ENCODE results near the gene BSG. TPM values are rescaled to one million over a fixed set of nuclear protein-coding genes. Genes with fewer than 3 reads are reported as not detected.
A peak's percentile ranks its signal among the peaks of the same experiment; 100 is the strongest.

BSG gene
- total and polyA plus RNA-seq, 9 of the 15 experiments (the other 6 are each of a cell fraction or from before 2014, with no cell fraction given): 4.6 to 495 (median 187) TPM

- no peaks in the 10 kb centered on the region for H3K36me3 ChIP-seq (ENCODE audit: control insufficient read depth, insufficient read depth, low read length)
- no peaks in the 10 kb centered on the region for H3K9me1 ChIP-seq (ENCODE audit: control insufficient read depth, insufficient read depth, low read length)
- no peaks in the 10 kb centered on the region for H3K79me2 ChIP-seq (ENCODE audit: control insufficient read depth, insufficient read depth, low read length)
- DNase-seq (ENCODE audit: extremely low read depth in 1 of 4, low spot score in 3 of 4) (no peak), FAIRE-seq (no peak), ATAC-seq (peak; percentile 52)
- POLR2A ChIA-PET: interaction anchor here (0.6 kb wide), 2 partner anchors 16 to 74 kb away, joined by 4 read pairs; no protein-coding TSS in a partner anchor
- H2AFZ ChIP-seq (ENCODE audit: low read depth, low read length): no peak overlapping the region
- WGBS (ENCODE audit: insufficient coverage, low coverage, missing lambda C conversion rate): 43% methylated on average over 21 of the region's 29 CpGs
- intact Hi-C loops (cut with micrococcal nuclease): no loop called here
- no peak overlapping the region for H3K4me2 ChIP-seq (ENCODE audit: insufficient read depth, low read length)
- no peaks in the 10 kb centered on the region for H3K27me3 ChIP-seq (ENCODE audit: control insufficient read depth in 2 of 2, insufficient read depth in 2 of 2, low read length in 2 of 2)
- 0 out of 2 replicates have a peak, but pooled peaks cover 2% of the 10 kb centered on the region for H3K9me3 ChIP-seq (replicated peaks; ENCODE audit: control insufficient read depth, insufficient read depth, low read depth, low read length)
- no TSS peak for BruUV-seq (replicated peaks)
- peaks cover 0 to 49% of the 10 kb centered on the region in 2 experiments; a peak in 3 of 5 replicates for H3K4me1 ChIP-seq (replicated peaks in 1 of 2; ENCODE audit: control insufficient read depth in 2 of 2, insufficient read depth in 2 of 2, low read length in 2 of 2)
- CTCF ChIA-PET (ENCODE audit: low intra/inter-chr PET ratio): no interaction called here
- H3K9ac ChIP-seq (ENCODE audit: insufficient read depth in 1 of 2, low read depth in 2 of 2, low read length in 2 of 2): peak overlapping the region in 1 of 2 experiments; percentile 28; a peak in 2 of 4 replicates
- H4K20me1 ChIP-seq (replicated peaks; ENCODE audit: control insufficient read depth, insufficient read depth, low read length): no peaks in the 10 kb centered on the region
- no peak overlapping the region for H3K27ac ChIP-seq (ENCODE audit: extremely low read depth, low read depth, low read length)
- TF ChIP-seq MTA3 (IDR thresholded peaks at IDR 0.05; ENCODE audit: borderline replicate concordance): 0 out of 2 replicates have a peak, but pooled peaks have one; percentile 17
- TF ChIP-seq PREB (CRISPR knock-in tag; IDR thresholded peaks at IDR 0.05): no peak
- in situ Hi-C loops (cut with MboI): no loop called here
- H3K4me3 ChIP-seq: no peak overlapping the region
These were observed 48.2 kb upstream of the BSG start for GRCh38 chr19:524062-524674.

DNA sequence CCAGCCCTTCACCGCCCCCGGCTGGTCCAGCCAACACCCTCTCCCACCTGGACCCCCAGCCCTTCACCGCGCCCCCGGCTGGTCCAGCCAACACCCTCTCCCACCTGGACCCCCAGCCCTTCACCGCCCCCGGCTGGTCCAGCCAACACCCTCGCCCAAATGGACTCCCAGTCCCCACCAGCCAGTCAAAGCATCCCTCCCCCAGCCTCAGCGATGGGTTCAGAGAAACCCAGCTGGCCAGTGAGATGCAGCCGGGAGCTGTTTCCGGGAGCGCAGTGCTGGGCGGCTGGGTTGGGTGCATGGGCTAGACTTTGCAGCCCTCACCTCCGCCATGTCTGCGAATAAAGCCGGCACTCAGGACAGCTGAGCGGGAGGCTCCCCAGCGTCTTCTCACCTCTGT lies 47.4 kb upstream of the BSG start:
- DNase-seq (ENCODE audit: extremely low read depth in 1 of 4, low spot score in 3 of 4): peak in 1 of 4 experiments; percentile 12
- Histone ChIP-seq H3K4me3 (no peak overlapping the region), H3K27me3 (ENCODE audit: control insufficient read depth in 2 of 2, insufficient read depth in 2 of 2, low read length in 2 of 2) (no peaks in the 10 kb centered on the region), H3K9me3 (replicated peaks; ENCODE audit: control insufficient read depth, insufficient read depth, low read depth, low read length) (0 out of 2 replicates have a peak, but pooled peaks cover 2% of the 10 kb centered on the region), H3K36me3 (ENCODE audit: control insufficient read depth, insufficient read depth, low read length) (no peaks in the 10 kb centered on the region), H3K79me2 (ENCODE audit: control insufficient read depth, insufficient read depth, low read length) (no peaks in the 10 kb centered on the region), H3K27ac (ENCODE audit: extremely low read depth, low read depth, low read length) (no peak overlapping the region), H4K20me1 (replicated peaks; ENCODE audit: control insufficient read depth, insufficient read depth, low read length) (no peaks in the 10 kb centered on the region), H3K9me1 (ENCODE audit: control insufficient read depth, insufficient read depth, low read length) (no peaks in the 10 kb centered on the region), H2AFZ (ENCODE audit: low read depth, low read length) (peak overlapping the region; percentile 29; the same call in 1 of the 2 replicates), H3K4me2 (ENCODE audit: insufficient read depth, low read length) (no peak overlapping the region), H3K9ac (ENCODE audit: insufficient read depth in 1 of 2, low read depth in 2 of 2, low read length in 2 of 2) (peak overlapping the region in 1 of 2 experiments; percentile 68; a peak in 2 of 4 replicates), H3K4me1 (replicated peaks in 1 of 2; ENCODE audit: control insufficient read depth in 2 of 2, insufficient read depth in 2 of 2, low read length in 2 of 2) (peaks cover 0 to 48% of the 10 kb centered on the region in 2 experiments; a peak in 3 of 5 replicates)
- 37% methylated on average over 15 of the region's 18 CpGs for WGBS (ENCODE audit: insufficient coverage, low coverage, missing lambda C conversion rate)
- TF ChIP-seq GATA2 (CRISPR knock-in tag; IDR thresholded peaks at IDR 0.05): no peak
- no peak for TF ChIP-seq POLR2A (conservative IDR thresholded peaks at IDR 0.05)
- TF ChIP-seq SMAD4 (CRISPR knock-in tag; conservative IDR thresholded peaks at IDR 0.05): no peak
- peak; percentile 66; the same call in 1 of the 2 replicates for TF ChIP-seq ZBTB7A (IDR thresholded peaks at IDR 0.05; ENCODE audit: borderline replicate concordance, control insufficient read depth, low read depth, low read length)
- in situ Hi-C loops (cut with MboI) (no loop called here), intact Hi-C loops (cut with micrococcal nuclease) (no loop called here)
- no TSS peak for BruUV-seq (replicated peaks)
- peak; percentile 46 for FAIRE-seq
- ATAC-seq: peak; percentile 55
- ChIA-PET POLR2A (interaction anchor here (1.2 kb wide), 1 partner anchor 14 kb away, joined by 6 read pairs; no protein-coding TSS in a partner anchor), CTCF (ENCODE audit: low intra/inter-chr PET ratio) (no interaction called here)
